ENCODE results near the gene ANOS1.

Gene ANOS1

GRCh38 chrX:8720136-8720535 lies 11.8 kb downstream of the ANOS1 start:
- POLR2A ChIA-PET, result no interaction called here
- no peak for TF ChIP-seq CTCF (IDR thresholded peaks at IDR 0.05; ENCODE audit: insufficient read depth, low read length, missing control alignments)

GRCh38 chrX:8717354-8717753 lies 14.6 kb downstream of the ANOS1 start:
- H3K4me3 ChIP-seq (ENCODE audit: low read depth, low read length), result no peak overlapping the region
- no peak for TF ChIP-seq CTCF (IDR thresholded peaks at IDR 0.05; ENCODE audit: insufficient read depth, low read length, missing control alignments)
- POLR2A ChIA-PET, result no interaction called here
- DNase-seq (ENCODE audit: low read depth, low spot score), result no peak
- CTCF ChIA-PET, result no interaction called here

More at GRCh38 chrX:8720136-8720535, 11.8 kb downstream of the ANOS1 start:
- DNase-seq (ENCODE audit: low read depth, low spot score), result no peak
- CTCF ChIA-PET, result no interaction called here
- H3K4me3 ChIP-seq (ENCODE audit: low read depth, low read length), result no peak overlapping the region

GRCh38 chrX:8714164-8714563 lies 17.8 kb downstream of the ANOS1 start:
- TF ChIP-seq CTCF (IDR thresholded peaks at IDR 0.05; ENCODE audit: insufficient read depth, low read length, missing control alignments), result no peak
- DNase-seq (ENCODE audit: low read depth, low spot score), result no peak
- POLR2A ChIA-PET, result no interaction called here

GRCh38 chrX:8711401-8711800 lies 20.5 kb downstream of the ANOS1 start:
- CTCF ChIA-PET, result interaction anchor here (0.6 kb wide), 1 partner anchor 9 kb away, joined by 3 read pairs; no protein-coding TSS in a partner anchor

More at GRCh38 chrX:8714164-8714563, 17.8 kb downstream of the ANOS1 start:
- CTCF ChIA-PET, result no interaction called here
- H3K4me3 ChIP-seq (ENCODE audit: low read depth, low read length), result no peak overlapping the region

GRCh38 chrX:8704184-8704583 lies 27.8 kb downstream of the ANOS1 start:
- CTCF ChIA-PET, result no interaction called here

More at GRCh38 chrX:8711401-8711800, 20.5 kb downstream of the ANOS1 start:
- no peak for TF ChIP-seq CTCF (IDR thresholded peaks at IDR 0.05; ENCODE audit: insufficient read depth, low read length, missing control alignments)
- H3K4me3 ChIP-seq (ENCODE audit: low read depth, low read length), result no peak overlapping the region
- no peak for DNase-seq (ENCODE audit: low read depth, low spot score)
- POLR2A ChIA-PET, result no interaction called here

GRCh38 chrX:8692871-8693270 lies 39.1 kb downstream of the ANOS1 start:
- no peak for DNase-seq (ENCODE audit: low read depth, low spot score)
- POLR2A ChIA-PET, result no interaction called here
- H3K4me3 ChIP-seq (ENCODE audit: low read depth, low read length), result no peak overlapping the region
- CTCF ChIA-PET, result no interaction called here
- TF ChIP-seq CTCF (IDR thresholded peaks at IDR 0.05; ENCODE audit: insufficient read depth, low read length, missing control alignments), result no peak

More at GRCh38 chrX:8704184-8704583, 27.8 kb downstream of the ANOS1 start:
- TF ChIP-seq CTCF (IDR thresholded peaks at IDR 0.05; ENCODE audit: insufficient read depth, low read length, missing control alignments), result no peak
- POLR2A ChIA-PET, result no interaction called here
- no peak for DNase-seq (ENCODE audit: low read depth, low spot score)
- H3K4me3 ChIP-seq (ENCODE audit: low read depth, low read length), result no peak overlapping the region
